ENCODE measurements around the gene B3GAT3. TPM values are rescaled to one million over a fixed set of nuclear protein-coding genes. Genes with fewer than 3 reads are reported as not detected.

The B3GAT3 gene
- total RNA-seq, 4 donors from 2014 or later: 18.8 to 40.7 (median 23.2) TPM

DNA sequence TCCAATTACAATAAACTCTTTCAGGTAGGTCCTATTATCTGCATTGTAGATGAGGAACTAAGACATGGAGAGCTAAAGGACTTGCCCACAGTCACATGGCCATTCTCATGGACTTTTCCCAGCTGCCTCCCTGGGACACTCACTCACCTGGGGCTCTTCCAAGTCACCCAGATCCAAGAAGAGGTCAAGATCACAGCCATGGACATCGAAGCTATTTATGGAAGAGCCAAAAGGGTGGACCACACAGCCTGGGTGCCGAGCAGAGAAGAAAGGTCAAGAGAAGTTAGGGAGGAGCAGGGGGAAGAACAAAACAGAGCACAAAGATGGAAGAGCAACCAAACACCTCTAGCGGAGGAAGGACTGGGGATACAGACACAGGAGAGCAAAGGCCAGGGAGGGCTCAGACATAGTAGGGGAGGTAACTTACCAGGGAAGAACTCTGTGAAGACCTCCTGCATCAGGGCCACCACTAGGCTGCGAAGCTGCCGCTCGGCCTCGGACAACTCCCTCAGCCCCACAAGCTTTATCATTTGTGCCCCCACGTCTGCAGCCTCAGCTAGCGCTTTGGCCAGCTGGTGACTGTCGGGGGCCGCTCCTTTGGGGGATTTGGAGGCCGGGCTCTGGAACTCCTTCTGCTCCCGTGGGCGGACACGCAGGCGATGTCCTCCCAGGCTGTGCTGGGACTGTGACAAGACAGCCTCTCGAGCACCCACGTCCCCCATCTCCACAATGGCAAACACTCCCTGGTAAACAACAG, 40.6 kb downstream of the B3GAT3 start:
- ATAC-seq (ENCODE audit: low FRiP score) (no peak), DNase-seq (ENCODE audit: low spot score) (no peak)
- TF ChIP-seq, protein P1, sequence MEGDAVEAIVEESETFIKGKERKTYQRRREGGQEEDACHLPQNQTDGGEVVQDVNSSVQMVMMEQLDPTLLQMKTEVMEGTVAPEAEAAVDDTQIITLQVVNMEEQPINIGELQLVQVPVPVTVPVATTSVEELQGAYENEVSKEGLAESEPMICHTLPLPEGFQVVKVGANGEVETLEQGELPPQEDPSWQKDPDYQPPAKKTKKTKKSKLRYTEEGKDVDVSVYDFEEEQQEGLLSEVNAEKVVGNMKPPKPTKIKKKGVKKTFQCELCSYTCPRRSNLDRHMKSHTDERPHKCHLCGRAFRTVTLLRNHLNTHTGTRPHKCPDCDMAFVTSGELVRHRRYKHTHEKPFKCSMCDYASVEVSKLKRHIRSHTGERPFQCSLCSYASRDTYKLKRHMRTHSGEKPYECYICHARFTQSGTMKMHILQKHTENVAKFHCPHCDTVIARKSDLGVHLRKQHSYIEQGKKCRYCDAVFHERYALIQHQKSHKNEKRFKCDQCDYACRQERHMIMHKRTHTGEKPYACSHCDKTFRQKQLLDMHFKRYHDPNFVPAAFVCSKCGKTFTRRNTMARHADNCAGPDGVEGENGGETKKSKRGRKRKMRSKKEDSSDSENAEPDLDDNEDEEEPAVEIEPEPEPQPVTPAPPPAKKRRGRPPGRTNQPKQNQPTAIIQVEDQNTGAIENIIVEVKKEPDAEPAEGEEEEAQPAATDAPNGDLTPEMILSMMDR (IDR thresholded peaks at IDR 0.05): no peak

DNA sequence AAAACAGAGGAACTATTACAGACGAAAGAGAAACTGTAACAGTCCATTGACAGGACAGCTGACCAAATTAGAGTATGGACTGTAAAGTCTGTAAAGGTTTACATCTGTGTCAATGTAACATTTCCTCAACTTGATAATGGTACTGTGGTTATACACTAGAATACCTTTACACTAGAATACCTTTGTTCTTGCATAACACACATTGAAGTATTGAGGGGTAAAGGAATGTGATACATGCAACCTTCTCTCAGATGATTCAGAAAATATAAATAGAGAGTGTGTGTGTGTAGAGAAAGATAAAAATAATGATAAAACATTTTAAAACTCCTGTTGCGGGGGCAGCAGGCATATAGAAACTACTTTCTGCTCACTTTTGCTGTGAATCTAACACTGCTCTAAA, 42.5 kb downstream of the B3GAT3 start:
- TF ChIP-seq, protein P1 (IDR thresholded peaks at IDR 0.05): no peak
- ATAC-seq (ENCODE audit: low FRiP score): no peak
- no peak for DNase-seq (ENCODE audit: low spot score)

DNA sequence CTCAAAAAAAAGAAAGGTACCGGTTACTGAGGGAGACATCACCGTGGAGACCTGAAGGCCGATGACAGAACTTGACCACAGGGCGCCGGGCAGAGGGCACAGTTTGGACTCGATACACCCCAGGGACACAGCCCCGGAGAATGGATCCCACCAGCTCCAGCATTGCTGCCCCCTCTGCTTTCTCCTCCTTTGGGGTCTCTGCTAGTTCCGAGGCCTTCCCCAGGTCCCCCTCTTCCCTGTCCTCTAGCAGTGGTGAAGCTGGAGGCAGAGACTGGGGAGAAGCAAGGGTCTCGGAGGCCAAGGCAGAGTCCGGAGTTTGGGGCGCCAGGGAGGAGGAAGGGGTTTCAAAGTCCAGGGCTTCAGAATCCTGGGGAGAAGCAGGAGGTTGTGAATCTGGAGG, 43.2 kb downstream of the B3GAT3 start:
- no peak for ATAC-seq (ENCODE audit: low FRiP score)
- TF ChIP-seq, protein P1 (IDR thresholded peaks at IDR 0.05): no peak
- no peak for DNase-seq (ENCODE audit: low spot score)

DNA sequence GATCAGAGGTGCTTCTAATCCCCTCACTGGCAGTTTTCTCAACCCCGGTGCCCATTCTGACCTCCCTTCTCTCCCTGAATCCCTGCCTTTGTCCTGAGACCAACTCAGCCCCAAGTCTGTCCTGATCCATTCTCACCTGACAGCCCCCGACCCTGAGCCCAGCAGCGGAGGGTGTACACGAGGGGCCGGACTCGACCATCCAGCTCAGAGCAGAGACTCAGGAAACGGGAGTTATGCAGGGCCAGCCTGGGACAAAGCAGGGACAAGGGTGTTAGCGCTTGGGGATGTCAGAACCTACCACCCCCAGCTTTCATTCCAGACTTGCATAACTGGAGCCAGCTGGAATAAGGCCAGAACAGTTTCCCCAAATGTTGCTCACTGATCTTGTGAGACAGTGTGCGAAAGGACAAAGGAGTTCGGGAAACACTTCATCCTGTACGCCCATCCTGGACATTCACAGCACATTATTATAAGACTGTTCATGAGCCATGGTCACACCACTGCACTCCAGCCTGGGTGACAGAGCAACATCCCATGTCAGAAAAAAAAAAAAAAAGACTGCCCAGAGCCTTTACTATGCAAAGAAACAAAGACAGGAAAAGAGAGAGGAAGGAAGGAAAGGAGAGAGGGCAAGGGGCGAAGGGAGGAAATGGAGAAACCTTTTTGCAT, 44.6 kb downstream of the B3GAT3 start:
- ATAC-seq (ENCODE audit: low FRiP score) (no peak), DNase-seq (ENCODE audit: low spot score) (no peak)
- TF ChIP-seq, protein P1 (IDR thresholded peaks at IDR 0.05): no peak

DNA sequence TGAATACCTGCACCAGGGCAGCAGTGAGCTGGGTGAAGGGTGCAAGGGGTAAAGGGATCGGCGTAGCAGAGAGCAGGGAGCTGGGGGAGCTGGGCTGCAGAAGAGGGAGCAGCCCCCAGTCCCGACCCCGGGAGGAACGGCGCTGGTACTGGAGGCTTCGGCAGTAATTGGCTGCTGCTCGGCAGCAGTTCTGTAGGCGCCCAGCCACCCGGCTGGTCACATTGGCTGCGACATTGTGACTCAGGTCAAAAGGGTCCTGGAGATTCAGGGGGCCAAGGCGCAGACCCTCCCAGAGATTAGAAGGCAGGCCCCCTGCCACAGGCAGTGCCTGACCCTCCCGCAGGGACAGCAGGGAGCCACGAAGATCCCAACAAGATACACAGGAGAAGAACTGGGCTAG, 45.9 kb downstream of the B3GAT3 start:
- no peak for DNase-seq (ENCODE audit: low spot score)
- TF ChIP-seq, protein P1 (IDR thresholded peaks at IDR 0.05): no peak
- ATAC-seq (ENCODE audit: low FRiP score): no peak

DNA sequence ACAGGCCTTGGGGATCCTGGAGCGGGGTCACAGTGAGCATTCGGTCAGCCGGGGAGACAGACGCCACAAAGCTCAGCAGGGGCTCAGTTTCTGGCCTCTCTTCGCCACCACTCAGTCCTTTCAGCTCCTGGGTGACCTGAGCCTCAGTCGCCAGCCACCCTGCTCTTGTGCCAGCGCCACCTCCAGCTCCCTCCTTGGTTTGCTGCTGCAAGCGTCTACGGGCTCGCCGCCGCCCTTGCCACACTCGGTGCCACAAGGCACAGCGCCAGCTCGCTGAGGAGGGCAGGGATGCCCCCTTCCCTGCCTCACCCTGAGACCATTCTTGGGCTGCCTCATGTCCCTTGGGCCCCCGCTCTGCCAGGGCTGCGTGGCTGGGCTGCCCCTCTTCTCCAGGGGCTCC, 46.6 kb downstream of the B3GAT3 start:
- TF ChIP-seq, protein P1 (IDR thresholded peaks at IDR 0.05): no peak
- ATAC-seq (ENCODE audit: low FRiP score) (no peak), DNase-seq (ENCODE audit: low spot score) (no peak)

Measured in omental fat pad (tissue), 4 donors.